HG03565 (cell line): ENCODE data around the gene PRKN.

Source experiments
- ATAC-seq: cut with Tn5 transposase; IDR thresholded peaks from one replicate; pipeline ENCODE4 v1.9.1; 2021; ENCODE audit warnings: mild to moderate bottlenecking, moderate library complexity; ENCODE audit not compliant: unreplicated experiment

PRKN gene

DNA sequence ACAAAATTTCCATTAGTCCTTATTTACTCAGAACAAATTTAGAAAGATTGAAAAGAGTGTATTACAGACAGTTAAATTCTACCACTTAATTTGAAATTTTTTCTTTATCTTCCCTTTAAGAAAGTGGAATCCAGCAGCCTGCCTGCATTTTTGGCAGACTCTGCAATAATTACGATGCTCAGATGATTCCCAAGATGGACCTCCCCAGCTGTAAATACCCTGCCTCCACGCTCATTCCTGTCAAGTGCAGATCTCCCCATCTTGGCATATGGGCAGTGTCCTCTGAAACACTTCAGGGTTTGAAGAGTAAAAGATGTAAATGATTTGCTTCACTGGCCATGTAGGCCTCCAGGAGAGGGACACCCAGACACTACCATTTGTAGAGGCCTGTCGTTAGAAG is 471.2 kb downstream of the PRKN start:
- ATAC-seq, result no peak

DNA sequence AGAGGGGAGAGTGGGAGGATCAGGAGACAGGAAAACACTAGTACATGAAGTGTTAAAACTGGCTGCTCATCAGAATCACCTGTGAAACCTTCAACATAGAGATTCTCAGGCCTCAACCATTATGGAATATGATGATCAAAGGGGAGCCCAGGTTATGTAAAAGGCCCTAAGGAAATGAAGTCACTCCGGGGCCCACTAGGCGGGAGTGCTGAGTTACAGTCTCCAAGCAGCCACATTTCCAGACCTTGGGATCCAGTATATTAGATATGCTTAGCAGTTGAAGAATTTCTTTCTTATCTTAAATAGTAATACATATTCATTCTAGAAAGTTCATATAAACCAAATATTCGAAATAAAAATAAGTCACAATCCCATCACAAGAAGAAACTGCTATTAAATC is 476.3 kb downstream of the PRKN start:
- no peak for ATAC-seq

DNA sequence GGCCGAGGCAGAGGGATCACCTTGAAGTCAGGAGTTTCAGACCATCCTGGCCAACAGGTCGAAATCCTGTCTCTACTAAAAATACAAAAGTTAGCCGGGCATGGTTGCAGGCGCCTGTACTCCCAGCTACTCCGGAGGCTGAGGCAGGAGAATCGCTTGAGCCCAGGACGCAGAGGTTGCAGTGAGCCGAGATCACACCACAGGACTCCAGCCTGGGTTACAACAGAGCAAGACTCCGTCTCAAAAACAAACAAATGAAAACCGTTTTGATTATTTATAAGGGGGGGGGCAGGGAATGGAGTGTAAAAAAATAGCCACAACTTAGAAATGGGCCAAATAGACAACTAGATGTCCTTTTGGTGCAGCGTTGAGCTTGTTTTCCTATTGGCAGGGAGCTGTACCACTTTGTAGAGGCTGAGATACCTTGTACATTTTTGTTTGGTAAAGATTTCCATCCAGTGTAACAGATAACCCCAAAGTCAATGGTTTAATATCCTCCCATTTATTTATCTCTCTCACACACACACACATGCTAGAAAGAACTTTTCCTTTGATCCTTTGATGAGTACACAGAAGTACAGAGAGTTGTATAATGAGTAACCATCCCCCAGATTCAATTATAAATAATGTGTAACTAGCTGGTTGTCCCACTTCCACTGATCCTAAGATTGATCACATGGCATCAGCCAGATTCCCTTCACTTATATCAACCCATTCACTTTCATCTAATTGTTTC is 477.5 kb downstream of the PRKN start:
- ATAC-seq, result no peak

DNA sequence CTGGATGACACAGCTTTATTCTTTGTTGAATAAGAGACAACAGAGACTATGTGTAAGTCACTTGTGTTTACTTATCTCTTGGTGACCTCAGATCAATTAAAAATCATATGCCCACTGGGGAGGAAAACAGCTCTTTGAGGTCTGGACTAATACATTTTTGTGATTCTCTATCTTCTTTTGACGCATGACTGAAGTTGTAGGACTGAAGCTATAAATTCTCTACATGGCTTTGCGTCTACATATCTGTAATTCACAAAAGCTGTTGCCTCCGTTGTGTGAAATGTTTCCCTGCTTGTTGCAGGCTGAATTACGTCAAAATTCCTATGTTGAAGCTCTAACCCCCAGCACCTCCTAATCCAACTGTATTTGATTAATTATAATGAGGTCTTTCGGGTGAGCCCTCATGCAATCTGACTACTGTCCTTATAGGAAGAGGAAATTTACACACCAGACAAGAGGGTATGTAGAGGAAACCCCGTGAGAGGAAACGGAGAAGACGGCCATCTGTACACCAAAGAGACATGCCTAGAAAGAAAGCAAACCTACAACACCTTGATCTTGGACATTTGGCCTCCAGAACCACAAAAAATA is 481.6 kb downstream of the PRKN start:
- ATAC-seq, result no peak

DNA sequence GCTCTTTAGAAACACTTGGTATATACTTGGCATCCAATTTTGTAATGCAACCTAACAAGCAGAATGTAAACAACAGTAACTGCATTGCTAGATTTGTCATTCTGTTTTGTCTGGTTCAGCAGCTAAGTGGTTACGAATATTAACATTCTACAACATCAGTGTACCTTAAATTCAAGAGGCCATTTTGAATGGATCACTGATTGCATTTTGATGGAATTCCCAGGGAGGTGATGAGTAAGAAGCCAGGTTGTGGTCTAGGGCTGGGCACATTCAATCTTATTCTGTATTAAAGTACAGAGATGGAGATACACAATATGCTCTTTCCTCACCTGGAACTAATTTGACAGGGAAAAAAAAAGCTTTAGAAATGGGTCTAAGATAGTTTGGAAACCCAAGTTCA is 483.5 kb downstream of the PRKN start:
- ATAC-seq, result no peak

- ATAC-seq, result no peak
Measured at GRCh38 chr6:162242915-162243314, 484.7 kb downstream of the PRKN start.

DNA sequence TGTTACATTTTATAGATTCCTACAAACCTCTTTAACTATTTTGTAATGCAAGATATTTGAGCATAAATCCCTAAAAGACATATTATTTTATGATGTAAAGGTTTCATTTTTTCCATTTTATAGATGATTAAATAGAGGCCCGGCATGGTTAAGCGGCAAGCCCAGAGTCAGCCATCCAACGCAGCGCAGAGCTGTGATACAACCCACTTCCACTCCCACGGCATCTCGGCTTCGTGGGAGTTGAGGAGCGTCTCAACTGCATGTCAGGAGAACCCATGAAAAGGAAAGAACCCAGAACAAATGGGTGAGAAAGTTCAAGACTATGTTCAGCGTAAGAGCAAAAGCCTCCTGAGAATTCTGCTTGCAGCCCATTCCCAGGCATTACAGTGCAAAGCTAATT is 488.2 kb downstream of the PRKN start:
- ATAC-seq, result no peak

DNA sequence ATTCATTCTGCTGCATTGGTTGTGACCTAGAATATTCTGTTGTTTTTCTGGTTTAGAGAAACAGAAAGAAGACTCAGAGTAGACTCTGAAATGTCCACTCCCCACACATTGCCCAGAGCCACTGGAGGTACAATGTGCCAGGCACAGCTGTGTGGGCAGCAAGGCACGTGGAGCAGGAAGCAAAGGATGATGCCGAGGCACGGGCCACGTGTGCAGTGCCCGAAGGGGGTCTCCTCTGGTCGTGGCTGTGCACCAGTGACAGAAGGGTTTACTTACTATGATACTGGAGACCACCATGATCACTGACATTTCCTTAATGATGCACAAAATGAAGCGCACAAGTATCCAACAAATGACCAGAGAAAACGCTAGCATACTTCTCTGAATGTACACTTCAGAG is 488.9 kb downstream of the PRKN start:
- ATAC-seq, result no peak

GRCh38 chr6:162237331-162237730 is 490.2 kb downstream of the PRKN start:
- no peak for ATAC-seq

GRCh38 chr6:162234631-162235030 is 492.9 kb downstream of the PRKN start:
- no peak for ATAC-seq

DNA sequence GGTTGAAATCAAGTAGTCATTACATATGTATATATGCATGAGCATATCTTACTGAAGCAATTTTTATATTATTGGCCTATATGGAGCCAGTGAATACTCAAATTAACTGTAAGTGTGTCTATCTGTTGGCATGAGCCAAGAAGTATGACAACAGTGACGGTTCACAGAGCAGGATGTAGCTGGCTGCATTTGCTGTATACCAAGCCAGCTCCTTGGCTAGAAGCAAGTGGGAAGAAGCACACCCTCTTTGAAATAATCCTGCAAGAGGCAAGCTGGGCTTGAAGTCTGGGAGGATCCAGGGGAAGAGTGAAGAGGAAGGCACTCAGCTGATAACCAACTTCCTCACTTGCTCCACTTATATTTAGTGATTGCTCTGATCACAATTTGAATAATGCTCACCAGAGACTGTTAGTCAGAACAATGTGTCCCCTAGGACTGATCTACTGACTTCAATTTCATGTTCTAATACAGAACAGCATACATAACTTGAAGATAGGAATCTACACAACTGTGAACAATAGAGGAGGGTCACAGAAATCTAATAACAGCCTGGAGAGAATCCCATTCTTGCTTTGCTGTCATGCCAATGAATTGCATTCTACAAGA is 497.3 kb downstream of the PRKN start:
- no peak for ATAC-seq

DNA sequence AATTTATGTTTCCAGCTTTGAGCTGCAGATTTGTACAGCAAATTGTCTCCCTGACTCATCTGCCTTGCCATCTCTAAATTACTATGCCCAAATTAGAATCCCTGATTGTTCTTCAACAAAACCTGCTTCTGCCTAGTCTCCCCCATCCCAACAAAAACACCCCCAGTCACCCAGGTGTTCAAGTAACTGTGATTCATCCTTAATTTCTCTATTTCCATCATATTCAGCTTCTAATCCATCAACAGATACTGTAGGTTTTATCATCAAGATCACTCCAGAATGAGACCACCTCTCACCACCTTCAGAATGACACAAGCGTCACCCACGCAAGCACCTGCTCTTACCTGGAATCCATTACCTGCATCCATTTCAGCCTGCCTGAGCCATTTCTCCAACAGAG is 498.5 kb downstream of the PRKN start:
- ATAC-seq, result no peak

DNA sequence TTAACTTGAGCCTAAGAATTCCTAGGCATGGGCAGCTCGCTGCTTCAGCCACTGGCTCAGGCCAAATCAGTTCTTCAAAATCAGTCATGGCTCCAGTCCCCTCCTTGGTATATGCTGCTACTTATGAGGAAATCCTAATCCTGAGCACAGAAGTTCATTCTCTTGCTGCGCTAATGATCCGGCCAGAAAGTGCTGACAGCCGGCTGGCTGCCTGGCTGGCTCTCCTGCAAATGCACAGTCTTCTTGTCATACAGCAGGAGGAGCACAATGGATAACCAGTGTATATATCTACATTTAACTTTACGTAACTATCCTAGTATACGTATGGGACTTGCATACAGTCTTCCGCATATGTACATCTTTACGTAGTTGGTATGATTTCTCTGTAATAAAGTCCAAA is 500.8 kb downstream of the PRKN start:
- ATAC-seq, result no peak

DNA sequence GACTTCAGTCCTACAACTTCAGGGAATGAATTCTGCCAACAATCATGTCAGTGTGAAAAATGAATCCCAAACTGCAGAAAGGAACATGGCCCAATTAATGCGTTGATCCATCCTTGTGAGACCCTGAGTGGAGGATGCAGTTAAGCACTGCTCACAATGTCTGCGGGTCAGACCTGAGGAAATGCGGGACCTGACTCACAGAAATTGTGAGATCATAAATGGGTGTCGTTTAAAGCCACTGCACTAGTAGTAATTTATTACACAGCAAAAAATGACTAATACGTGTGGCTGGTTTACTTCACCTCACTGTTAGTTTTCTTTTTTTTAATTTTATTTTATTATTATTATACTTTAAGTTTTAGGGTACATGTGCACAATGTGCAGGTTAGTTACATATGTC is 505.0 kb downstream of the PRKN start:
- ATAC-seq, result no peak

- no peak for ATAC-seq
Measured at GRCh38 chr6:162220876-162221275, 506.7 kb downstream of the PRKN start.

GRCh38 chr6:162219266-162219665 is 508.3 kb downstream of the PRKN start:
- ATAC-seq, result no peak

- no peak for ATAC-seq
Measured at GRCh38 chr6:162217811-162218493, 509.6 kb downstream of the PRKN start.

DNA sequence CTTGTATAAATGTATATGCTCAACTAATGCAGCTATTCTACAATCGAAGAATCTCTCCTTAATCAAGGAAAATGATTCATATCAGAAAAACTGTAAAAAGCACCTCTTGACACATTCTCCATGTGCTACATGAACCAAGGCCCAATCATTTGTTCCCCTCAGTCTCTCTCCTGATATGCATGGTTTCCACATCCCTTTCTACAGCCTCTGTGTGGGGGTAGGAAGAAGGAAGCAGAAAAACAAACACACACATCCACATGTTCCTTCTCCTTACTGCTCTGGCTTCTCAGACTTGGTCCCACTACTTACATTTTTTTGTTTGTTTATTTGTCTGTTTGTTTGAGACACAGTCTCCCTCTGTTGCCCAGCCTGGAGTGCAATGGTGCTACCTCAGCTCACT is 510.5 kb downstream of the PRKN start:
- no peak for ATAC-seq

GRCh38 chr6:162211777-162212176 is 515.8 kb downstream of the PRKN start:
- no peak for ATAC-seq

DNA sequence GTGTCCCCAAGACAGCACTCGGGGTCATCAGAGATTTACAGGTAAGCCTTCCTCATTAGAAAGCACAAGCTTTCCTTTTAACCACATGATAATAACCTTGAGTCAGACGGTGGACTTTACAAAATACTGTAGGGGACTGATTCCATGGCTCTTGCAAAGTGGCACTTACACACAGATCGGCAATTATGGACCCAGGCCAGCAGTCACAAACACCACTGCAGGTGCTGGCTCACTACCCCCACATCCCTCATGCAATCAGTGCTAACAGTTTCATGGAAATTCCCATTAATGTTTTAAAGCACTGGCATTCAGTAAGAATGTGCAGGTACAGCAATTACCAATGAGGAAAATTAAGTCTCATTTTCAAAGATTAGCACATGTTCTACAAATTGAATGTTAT is 516.5 kb downstream of the PRKN start:
- no peak for ATAC-seq

GRCh38 chr6:162203287-162203686 is 524.3 kb downstream of the PRKN start:
- ATAC-seq, result no peak
